GM12878 (cell line): ENCODE results near the gene STARD10. TPM values are rescaled to one million over a fixed set of nuclear protein-coding genes. Genes with fewer than 3 reads are reported as not detected.

ENCODE experiments used
- ASH2L ChIP-seq: fragments of 300-600, 200-600 bp; sonication (generic); IDR thresholded peaks from 2 replicates; pipeline ENCODE4 v1.6.1; 2017; ENCODE audit warnings: low read depth, mild to moderate bottlenecking, borderline replicate concordance
- BACH1 ChIP-seq: fragments of 450-650 bp; IDR thresholded peaks from 2 replicates; pipeline ENCODE4 v1.6.1; 2017; ENCODE audit warnings: mild to moderate bottlenecking, borderline replicate concordance
- CBX5 ChIP-seq: sonication (generic); IDR thresholded peaks from 2 replicates; pipeline ENCODE4 v1.6.1; 2016; ENCODE audit warnings: low read depth, moderate library complexity, mild to moderate bottlenecking, inconsistent platforms
- CHD1 ChIP-seq: IDR thresholded peaks from 2 replicates; pipeline ENCODE4 v1.6.1; 2012; ENCODE audit warnings: low read depth, low read length, improper control_type of control experiment
- IKZF1 ChIP-seq: fragments of 450-650 bp; conservative IDR thresholded peaks from 2 replicates; pipeline ENCODE4 v1.6.1; 2017; ENCODE audit warnings: antibody characterized with exemption, mild to moderate bottlenecking
- IKZF2 ChIP-seq, 2 experiments: fragments of 450-650 bp; IDR thresholded peaks; 2 replicates each; pipeline ENCODE4 v1.6.1; 2017; ENCODE audit warnings: mild to moderate bottlenecking in 2 of 2, moderate library complexity in 2 of 2
- MYB ChIP-seq: fragments of 150-350 bp; IDR thresholded peaks from 2 replicates; pipeline ENCODE4 v1.6.1; 2014; ENCODE audit warnings: mild to moderate bottlenecking, low read depth, low read length, borderline replicate concordance
- NFYA ChIP-seq: IDR thresholded peaks from 2 replicates; pipeline ENCODE4 v1.6.1; 2011; ENCODE audit warnings: low read depth, mild to moderate bottlenecking, low read length, improper control_type of control experiment, borderline replicate concordance
- PAX5 ChIP-seq: IDR thresholded peaks from 2 replicates; pipeline ENCODE4 v1.6.1; 2011; ENCODE audit warnings: low read depth, low read length, borderline replicate concordance
- PAX8 ChIP-seq: fragments of 450-650 bp; IDR thresholded peaks from 2 replicates; pipeline ENCODE4 v1.6.1; 2017; ENCODE audit warnings: mild to moderate bottlenecking, moderate library complexity
- SMAD1 ChIP-seq: fragments of 450-650 bp; IDR thresholded peaks from 2 replicates; pipeline ENCODE4 v1.6.1; 2018; ENCODE audit warnings: mild to moderate bottlenecking, low read depth; ENCODE audit not compliant: partially characterized antibody
- ZSCAN29 ChIP-seq: fragments of 450-650 bp; IDR thresholded peaks from 2 replicates; pipeline ENCODE4 v1.6.1; 2017; ENCODE audit warnings: mild to moderate bottlenecking, moderate library complexity
- polyA plus RNA-seq, 11 experiments: library from polyadenylated mRNA; depleted of rRNA in 4 of 11; unstranded in 6 of 11; stranded (reverse) in 5 of 11; fragments of >200 nt; fragmentation: Nextera tagmentation in 4 of 11; fragmentation: Illumina TruSeq in 1 of 11; extraction: Ambion mirVana in 4 of 11; extraction: Trizol in 1 of 11; gene quantifications; 1 replicate in 1 of 11; 2 replicates in 10 of 11; pipeline versions ENCODE4 v1.2.1 to v1.2.3, GENCODE V29; 2011 to 2016; ENCODE audit warnings: inconsistent platforms in 2 of 11, missing spikeins in 2 of 11, low read depth in 1 of 11
- total RNA-seq, 4 experiments: library from RNA; depleted of rRNA in 3 of 4; stranded (reverse); fragments of >200 nt in 3 of 4; fragmentation: Illumina TruSeq in 1 of 4; extraction: Trizol in 1 of 4; gene quantifications; 2 replicates each; pipeline versions ENCODE4 v1.2.1 to v1.2.3, GENCODE V29; 2013 to 2021
- TF ChIP-seq, protein P1 (sequence below): fragments of 450-650 bp; IDR thresholded peaks from 2 replicates; pipeline ENCODE4 v1.6.1; 2017; ENCODE audit warnings: mild to moderate bottlenecking, moderate library complexity
- TF ChIP-seq, protein P2 (sequence below): fragments of 450-650 bp; IDR thresholded peaks from 2 replicates; pipeline ENCODE4 v1.6.1; 2016; ENCODE audit warnings: mild to moderate bottlenecking
- TF ChIP-seq, protein P3 (sequence below): IDR thresholded peaks from 2 replicates; pipeline ENCODE4 v1.6.1; 2011; ENCODE audit warnings: borderline replicate concordance, low read depth, mild to moderate bottlenecking, moderate library complexity, mixed read lengths, low read length; ENCODE audit not compliant: insufficient read depth; ENCODE audit errors: extremely low read length
- TF ChIP-seq, protein P4 (sequence below): fragments of 450-650 bp; conservative IDR thresholded peaks from 2 replicates; pipeline ENCODE4 v1.6.1; 2017; ENCODE audit warnings: mild to moderate bottlenecking, moderate library complexity
- TF ChIP-seq, protein P5 (sequence below): IDR thresholded peaks from 2 replicates; pipeline ENCODE4 v1.6.1; 2011; ENCODE audit warnings: mild to moderate bottlenecking, low read depth, low read length, moderate library complexity; ENCODE audit not compliant: insufficient replicate concordance

Gene STARD10
- total and polyA plus RNA-seq, 10 of the 15 experiments (the other 5 are each of a cell fraction or from before 2014, with no cell fraction given) = 0.15 to 43.2 (median 23.1) TPM

DNA sequence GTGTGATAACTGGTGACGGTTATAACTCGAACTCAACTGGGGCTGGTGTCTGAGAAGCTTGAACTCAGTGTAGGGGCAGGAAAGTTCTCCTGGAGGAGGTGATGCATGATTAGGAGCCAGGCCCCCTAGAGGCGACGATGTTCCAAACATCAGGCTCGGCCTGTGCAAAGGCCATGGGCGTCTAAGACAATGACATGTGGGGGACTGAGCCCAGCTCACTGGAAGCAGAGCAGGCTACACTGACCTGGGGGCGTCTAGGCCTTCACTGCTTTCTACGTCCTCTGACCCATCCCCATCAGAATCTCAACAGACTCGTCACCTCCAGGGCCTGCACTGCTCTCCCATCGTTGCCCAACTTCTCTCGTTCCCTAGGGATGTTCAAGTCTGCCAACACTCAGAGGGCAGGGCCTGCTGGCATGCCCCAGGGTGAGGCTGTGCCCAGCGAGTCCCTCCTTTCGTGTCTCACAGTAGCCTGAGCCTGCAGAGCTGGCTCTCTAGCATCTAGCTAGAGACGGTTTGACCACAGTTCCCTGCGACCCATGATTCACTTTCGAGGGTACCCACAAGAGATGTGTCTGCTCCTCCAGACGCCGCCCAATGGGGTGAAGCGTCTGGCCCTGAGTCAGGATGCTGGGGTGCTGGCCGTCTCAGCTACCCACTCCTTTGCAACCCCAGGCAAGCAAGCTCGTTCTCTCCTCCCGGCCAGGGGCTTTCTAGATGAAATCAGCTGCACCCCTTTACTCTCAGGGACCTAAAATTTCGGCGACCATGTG, 19.3 kb upstream of the STARD10 start (continued):
- TF ChIP-seq IKZF2 (IDR thresholded peaks at IDR 0.05) (peak; percentile 60 to 61; a peak in 3 of 4 replicates), CBX5 (no peak), BACH1 (peak; percentile 36; the same call in 1 of the 2 replicates), IKZF1 (peak; percentile 57; the same call in 1 of the 2 replicates), MYB (no peak), NFYA (no peak), CHD1 (no peak), PAX8 (no peak), PAX5 (peak; percentile 32; the same call in 1 of the 2 replicates), SMAD1 (no peak), ASH2L (no peak), ZSCAN29 (no peak)
- TF ChIP-seq, protein P1, sequence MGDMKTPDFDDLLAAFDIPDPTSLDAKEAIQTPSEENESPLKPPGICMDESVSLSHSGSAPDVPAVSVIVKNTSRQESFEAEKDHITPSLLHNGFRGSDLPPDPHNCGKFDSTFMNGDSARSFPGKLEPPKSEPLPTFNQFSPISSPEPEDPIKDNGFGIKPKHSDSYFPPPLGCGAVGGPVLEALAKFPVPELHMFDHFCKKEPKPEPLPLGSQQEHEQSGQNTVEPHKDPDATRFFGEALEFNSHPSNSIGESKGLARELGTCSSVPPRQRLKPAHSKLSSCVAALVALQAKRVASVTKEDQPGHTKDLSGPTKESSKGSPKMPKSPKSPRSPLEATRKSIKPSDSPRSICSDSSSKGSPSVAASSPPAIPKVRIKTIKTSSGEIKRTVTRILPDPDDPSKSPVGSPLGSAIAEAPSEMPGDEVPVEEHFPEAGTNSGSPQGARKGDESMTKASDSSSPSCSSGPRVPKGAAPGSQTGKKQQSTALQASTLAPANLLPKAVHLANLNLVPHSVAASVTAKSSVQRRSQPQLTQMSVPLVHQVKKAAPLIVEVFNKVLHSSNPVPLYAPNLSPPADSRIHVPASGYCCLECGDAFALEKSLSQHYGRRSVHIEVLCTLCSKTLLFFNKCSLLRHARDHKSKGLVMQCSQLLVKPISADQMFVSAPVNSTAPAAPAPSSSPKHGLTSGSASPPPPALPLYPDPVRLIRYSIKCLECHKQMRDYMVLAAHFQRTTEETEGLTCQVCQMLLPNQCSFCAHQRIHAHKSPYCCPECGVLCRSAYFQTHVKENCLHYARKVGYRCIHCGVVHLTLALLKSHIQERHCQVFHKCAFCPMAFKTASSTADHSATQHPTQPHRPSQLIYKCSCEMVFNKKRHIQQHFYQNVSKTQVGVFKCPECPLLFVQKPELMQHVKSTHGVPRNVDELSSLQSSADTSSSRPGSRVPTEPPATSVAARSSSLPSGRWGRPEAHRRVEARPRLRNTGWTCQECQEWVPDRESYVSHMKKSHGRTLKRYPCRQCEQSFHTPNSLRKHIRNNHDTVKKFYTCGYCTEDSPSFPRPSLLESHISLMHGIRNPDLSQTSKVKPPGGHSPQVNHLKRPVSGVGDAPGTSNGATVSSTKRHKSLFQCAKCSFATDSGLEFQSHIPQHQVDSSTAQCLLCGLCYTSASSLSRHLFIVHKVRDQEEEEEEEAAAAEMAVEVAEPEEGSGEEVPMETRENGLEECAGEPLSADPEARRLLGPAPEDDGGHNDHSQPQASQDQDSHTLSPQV = no peak
- TF ChIP-seq, protein P2, sequence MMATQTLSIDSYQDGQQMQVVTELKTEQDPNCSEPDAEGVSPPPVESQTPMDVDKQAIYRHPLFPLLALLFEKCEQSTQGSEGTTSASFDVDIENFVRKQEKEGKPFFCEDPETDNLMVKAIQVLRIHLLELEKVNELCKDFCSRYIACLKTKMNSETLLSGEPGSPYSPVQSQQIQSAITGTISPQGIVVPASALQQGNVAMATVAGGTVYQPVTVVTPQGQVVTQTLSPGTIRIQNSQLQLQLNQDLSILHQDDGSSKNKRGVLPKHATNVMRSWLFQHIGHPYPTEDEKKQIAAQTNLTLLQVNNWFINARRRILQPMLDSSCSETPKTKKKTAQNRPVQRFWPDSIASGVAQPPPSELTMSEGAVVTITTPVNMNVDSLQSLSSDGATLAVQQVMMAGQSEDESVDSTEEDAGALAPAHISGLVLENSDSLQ = no peak
- TF ChIP-seq, protein P3, sequence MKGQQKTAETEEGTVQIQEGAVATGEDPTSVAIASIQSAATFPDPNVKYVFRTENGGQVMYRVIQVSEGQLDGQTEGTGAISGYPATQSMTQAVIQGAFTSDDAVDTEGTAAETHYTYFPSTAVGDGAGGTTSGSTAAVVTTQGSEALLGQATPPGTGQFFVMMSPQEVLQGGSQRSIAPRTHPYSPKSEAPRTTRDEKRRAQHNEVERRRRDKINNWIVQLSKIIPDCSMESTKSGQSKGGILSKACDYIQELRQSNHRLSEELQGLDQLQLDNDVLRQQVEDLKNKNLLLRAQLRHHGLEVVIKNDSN = no peak
- TF ChIP-seq, protein P4, sequence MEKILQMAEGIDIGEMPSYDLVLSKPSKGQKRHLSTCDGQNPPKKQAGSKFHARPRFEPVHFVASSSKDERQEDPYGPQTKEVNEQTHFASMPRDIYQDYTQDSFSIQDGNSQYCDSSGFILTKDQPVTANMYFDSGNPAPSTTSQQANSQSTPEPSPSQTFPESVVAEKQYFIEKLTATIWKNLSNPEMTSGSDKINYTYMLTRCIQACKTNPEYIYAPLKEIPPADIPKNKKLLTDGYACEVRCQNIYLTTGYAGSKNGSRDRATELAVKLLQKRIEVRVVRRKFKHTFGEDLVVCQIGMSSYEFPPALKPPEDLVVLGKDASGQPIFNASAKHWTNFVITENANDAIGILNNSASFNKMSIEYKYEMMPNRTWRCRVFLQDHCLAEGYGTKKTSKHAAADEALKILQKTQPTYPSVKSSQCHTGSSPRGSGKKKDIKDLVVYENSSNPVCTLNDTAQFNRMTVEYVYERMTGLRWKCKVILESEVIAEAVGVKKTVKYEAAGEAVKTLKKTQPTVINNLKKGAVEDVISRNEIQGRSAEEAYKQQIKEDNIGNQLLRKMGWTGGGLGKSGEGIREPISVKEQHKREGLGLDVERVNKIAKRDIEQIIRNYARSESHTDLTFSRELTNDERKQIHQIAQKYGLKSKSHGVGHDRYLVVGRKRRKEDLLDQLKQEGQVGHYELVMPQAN = no peak; the same call in 1 of the 2 replicates
- TF ChIP-seq, protein P5, sequence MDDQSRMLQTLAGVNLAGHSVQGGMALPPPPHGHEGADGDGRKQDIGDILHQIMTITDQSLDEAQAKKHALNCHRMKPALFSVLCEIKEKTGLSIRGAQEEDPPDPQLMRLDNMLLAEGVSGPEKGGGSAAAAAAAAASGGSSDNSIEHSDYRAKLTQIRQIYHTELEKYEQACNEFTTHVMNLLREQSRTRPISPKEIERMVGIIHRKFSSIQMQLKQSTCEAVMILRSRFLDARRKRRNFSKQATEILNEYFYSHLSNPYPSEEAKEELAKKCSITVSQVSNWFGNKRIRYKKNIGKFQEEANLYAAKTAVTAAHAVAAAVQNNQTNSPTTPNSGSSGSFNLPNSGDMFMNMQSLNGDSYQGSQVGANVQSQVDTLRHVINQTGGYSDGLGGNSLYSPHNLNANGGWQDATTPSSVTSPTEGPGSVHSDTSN = no peak
